K562 (cell line): ENCODE measurements around the gene C2orf42. TPM values are rescaled to one million over a fixed set of nuclear protein-coding genes. Genes with fewer than 3 reads are reported as not detected.
A peak's percentile ranks its signal among the peaks of the same experiment; 100 is the strongest.

ENCODE experiments used
- CC2D1A ChIP-seq: fragments of 450-650 bp; IDR thresholded peaks from 2 replicates; pipeline ENCODE4 v1.6.1; 2017; ENCODE audit warnings: mild to moderate bottlenecking
- CHD1 ChIP-seq: fragments of 200-600 bp; sonication (generic); IDR thresholded peaks from one replicate; pipeline ENCODE4 v1.6.1; 2012; ENCODE audit warnings: mild to moderate bottlenecking, moderate library complexity, low read length, inconsistent platforms
- CTCF ChIP-seq, 3 experiments: IDR thresholded peaks in 2 of 3; conservative IDR thresholded peaks in 1 of 3; 2 replicates each; pipeline ENCODE4 v1.5.1; 2011 to 2012; ENCODE audit warnings: low read length in 3 of 3, mild to moderate bottlenecking in 3 of 3, control low read depth in 2 of 3, improper control_type of control experiment in 1 of 3, inconsistent platforms in 1 of 3, low read depth in 1 of 3, mixed read lengths in 1 of 3, moderate library complexity in 1 of 3; ENCODE audit not compliant: insufficient read depth in 2 of 3
- E2F6 ChIP-seq, 2 experiments: IDR thresholded peaks; 2 replicates each; pipeline ENCODE4 v1.6.1; 2011; ENCODE audit warnings: borderline replicate concordance in 1 of 2, control low read depth in 1 of 2, low read depth in 1 of 2, low read length in 1 of 2, mild to moderate bottlenecking in 1 of 2, mixed read lengths in 1 of 2, moderate library complexity in 1 of 2; ENCODE audit not compliant: insufficient read depth in 1 of 2, insufficient read length in 1 of 2, poor library complexity in 1 of 2, severe bottlenecking in 1 of 2; ENCODE audit errors: extremely low read depth in 1 of 2
- ELK1 ChIP-seq: sonication (generic); formaldehyde crosslinking; IDR thresholded peaks from 2 replicates; pipeline ENCODE4 v1.8.1; 2022; ENCODE audit warnings: missing genetic modification reagents
- GTF2E2 ChIP-seq: fragments of 200-800 bp; sonication (Bioruptor generic); IDR thresholded peaks from 2 replicates; pipeline ENCODE4 v1.6.1; 2016; ENCODE audit warnings: missing genetic modification characterization, missing compliant biosample characterization
- HDAC2 ChIP-seq: fragments of 450-650 bp; IDR thresholded peaks from 2 replicates; pipeline ENCODE4 v1.6.1; 2016; ENCODE audit warnings: mild to moderate bottlenecking
- KDM4B ChIP-seq, 2 experiments: fragments of 450-650 bp in 1 of 2; sonication (generic) in 1 of 2; IDR thresholded peaks; 2 replicates each; pipeline ENCODE4 v1.6.1; 2016 to 2017; ENCODE audit warnings: borderline replicate concordance in 2 of 2, antibody characterized with exemption in 1 of 2, low read depth in 1 of 2, mild to moderate bottlenecking in 1 of 2
- MED1 ChIP-seq: sonication (generic); formaldehyde crosslinking; IDR thresholded peaks from 2 replicates; pipeline ENCODE4 v1.8.1; 2023; ENCODE audit warnings: missing genetic modification reagents, borderline replicate concordance
- MEF2A ChIP-seq: IDR thresholded peaks from 2 replicates; pipeline ENCODE4 v1.6.1; 2011; ENCODE audit warnings: low read depth, mild to moderate bottlenecking, low read length, moderate library complexity; ENCODE audit not compliant: control insufficient read depth
- NFRKB ChIP-seq: fragments of 450-650 bp; IDR thresholded peaks from 2 replicates; pipeline ENCODE4 v1.6.1; 2016; ENCODE audit warnings: low read depth
- NR0B1 ChIP-seq: fragments of 450-650 bp; IDR thresholded peaks from one replicate; pipeline ENCODE4 v1.6.1; 2018; ENCODE audit warnings: mild to moderate bottlenecking, moderate library complexity; ENCODE audit not compliant: partially characterized antibody
- PHB ChIP-seq: fragments of 250-450 bp; sonication (Bioruptor Pico); IDR thresholded peaks from 2 replicates; pipeline ENCODE4 v1.5.0; 2021
- PHTF2 ChIP-seq: fragments of 250-450 bp; sonication (Bioruptor Pico); IDR thresholded peaks from 2 replicates; pipeline ENCODE4 v1.5.0; 2021; ENCODE audit warnings: mild to moderate bottlenecking
- PYGO2 ChIP-seq: fragments of 450-650 bp; IDR thresholded peaks from 2 replicates; pipeline ENCODE4 v1.6.1; 2016; ENCODE audit warnings: mild to moderate bottlenecking, missing genetic modification characterization, moderate library complexity, missing compliant biosample characterization
- SIN3A ChIP-seq, 2 experiments: fragments of 150-350 bp in 1 of 2; IDR thresholded peaks; 2 replicates each; pipeline ENCODE4 v1.6.1; 2011 to 2016; ENCODE audit warnings: borderline replicate concordance in 2 of 2, low read depth in 2 of 2, low read length in 2 of 2, mild to moderate bottlenecking in 2 of 2, moderate library complexity in 2 of 2; ENCODE audit not compliant: control insufficient read depth in 1 of 2
- SIN3B ChIP-seq: fragments of 450-650 bp; IDR thresholded peaks from 2 replicates; pipeline ENCODE4 v1.6.1; 2017; ENCODE audit warnings: low read depth, mild to moderate bottlenecking, moderate library complexity
- SLC30A9 ChIP-seq: fragments of 250-450 bp; sonication (Bioruptor Pico); IDR thresholded peaks from 2 replicates; pipeline ENCODE4 v1.8.0; 2022; ENCODE audit warnings: mild to moderate bottlenecking, moderate library complexity
- TCFL5 ChIP-seq: fragments of 250-450 bp; sonication (Bioruptor Pico); conservative IDR thresholded peaks from 2 replicates; pipeline ENCODE4 v1.6.1; 2021; ENCODE audit warnings: mild to moderate bottlenecking, moderate library complexity, matching md5 sums
- ZBTB33 ChIP-seq: sonication (generic); formaldehyde crosslinking; IDR thresholded peaks from 2 replicates; pipeline ENCODE4 v1.8.1; 2023; ENCODE audit warnings: mild to moderate bottlenecking, missing genetic modification reagents
- ZNF551 ChIP-seq: fragments of 250-450 bp; sonication (Bioruptor Pico); IDR thresholded peaks from 2 replicates; pipeline ENCODE4 v1.5.0; 2021; ENCODE audit warnings: mild to moderate bottlenecking, moderate library complexity
- polyA plus RNA-seq, 8 experiments: library from polyadenylated mRNA; depleted of rRNA in 4 of 8; stranded (reverse) in 5 of 8; unstranded in 3 of 8; fragments of >200 nt; fragmentation: Nextera tagmentation in 2 of 8; fragmentation: Illumina TruSeq in 1 of 8; extraction: Ambion mirVana in 2 of 8; extraction: Trizol in 1 of 8; gene quantifications; 2 replicates each; pipeline versions ENCODE4 v1.2.1 to v1.2.3, GENCODE V29; 2011 to 2014; ENCODE audit warnings: inconsistent platforms in 1 of 8, missing spikeins in 1 of 8
- total RNA-seq, 7 experiments: library from RNA; depleted of rRNA in 6 of 7; stranded (reverse); fragments of >200 nt in 6 of 7; fragmentation: Illumina TruSeq in 2 of 7; extraction: Trizol in 2 of 7; gene quantifications; 2 replicates each; pipeline versions ENCODE4 v1.2.1 to v1.2.3, GENCODE V29; 2011 to 2021; ENCODE audit warnings: low replicate concordance in 1 of 7

Gene C2orf42
- total and polyA plus RNA-seq, 9 of the 15 experiments (the other 6 are each of a cell fraction or from before 2014, with no cell fraction given): 4.6 to 10.9 (median 7.5) TPM

GRCh38 chr2:70124983-70125480 lies 65.8 kb downstream of the C2orf42 start (continued):
- no peak for TF ChIP-seq CTCF (IDR thresholded peaks at IDR 0.05 in 2 of 3, conservative IDR thresholded peaks at IDR 0.05 in 1 of 3; ENCODE audit: insufficient read depth in 2 of 3, low read depth in 1 of 3, low read length in 3 of 3)
- no peak for TF ChIP-seq HDAC2
- TF ChIP-seq CHD1: peak; percentile 49
- no peak for TF ChIP-seq MEF2A
- TF ChIP-seq KDM4B (IDR thresholded peaks at IDR 0.05; ENCODE audit: borderline replicate concordance in 2 of 2, low read depth in 1 of 2): no peak
- no peak for TF ChIP-seq PHTF2 (CRISPR knock-in tag)
- TF ChIP-seq ELK1 (CRISPR knock-in tag): no peak
- TF ChIP-seq NR0B1: no peak
- peak; percentile 73 to 84 for TF ChIP-seq E2F6 (IDR thresholded peaks at IDR 0.05; ENCODE audit: borderline replicate concordance in 1 of 2, extremely low read depth in 1 of 2, insufficient read depth in 1 of 2, insufficient read length in 1 of 2, low read depth in 1 of 2, low read length in 1 of 2, poor library complexity in 1 of 2, severe bottlenecking in 1 of 2)
- no peak for TF ChIP-seq TCFL5 (CRISPR knock-in tag)
- no peak for TF ChIP-seq PHB (CRISPR knock-in tag)
- TF ChIP-seq ZNF551 (CRISPR knock-in tag): no peak
- no peak for TF ChIP-seq ZBTB33 (CRISPR knock-in tag)
- no peak for TF ChIP-seq CC2D1A
- no peak for TF ChIP-seq PYGO2 (tag)
- TF ChIP-seq NFRKB: 0 out of 2 replicates have a peak, but pooled peaks have one; percentile 1
- no peak for TF ChIP-seq SIN3B
- no peak; the same call in 1 of the 2 replicates for TF ChIP-seq GTF2E2 (tag)
- TF ChIP-seq SIN3A (IDR thresholded peaks at IDR 0.05; ENCODE audit: borderline replicate concordance in 2 of 2, control insufficient read depth in 1 of 2, low read depth in 2 of 2, low read length in 2 of 2): no peak
- no peak for TF ChIP-seq SLC30A9 (CRISPR knock-in tag)
- no peak for TF ChIP-seq MED1
